ENCODE results near the gene PRR5.
A peak's percentile ranks its signal among the peaks of the same experiment; 100 is the strongest.
"Not testable (repeated sequence)": the region's sequence is repeated elsewhere in the genome, so short reads cannot be mapped to it uniquely, and the experiment has no call there.

Gene PRR5

GRCh38 chr22:44673406-44673805 is 28.6 kb upstream of the PRR5 start:
- no peak for DNase-seq (ENCODE audit: low spot score)

- not testable (repeated sequence) for DNase-seq (ENCODE audit: low spot score)
These were observed 26.0 kb upstream of the PRR5 start for GRCh38 chr22:44676066-44676440.

- no peak for DNase-seq (ENCODE audit: low spot score)
These were observed 25.3 kb upstream of the PRR5 start for GRCh38 chr22:44676441-44677352.

GRCh38 chr22:44677353-44677840 is 24.6 kb upstream of the PRR5 start:
- DNase-seq (ENCODE audit: low spot score), result no peak

- no peak for DNase-seq (ENCODE audit: low spot score)
These were observed 24.0 kb upstream of the PRR5 start for GRCh38 chr22:44677871-44678555.

GRCh38 chr22:44678556-44679305 is 23.3 kb upstream of the PRR5 start:
- no peak for DNase-seq (ENCODE audit: low spot score)

GRCh38 chr22:44679306-44679647 is 22.7 kb upstream of the PRR5 start:
- not testable (repeated sequence) for DNase-seq (ENCODE audit: low spot score)

GRCh38 chr22:44680058-44680457 is 21.9 kb upstream of the PRR5 start:
- no peak for DNase-seq (ENCODE audit: low spot score)

GRCh38 chr22:44680481-44680894 is 21.5 kb upstream of the PRR5 start:
- no peak for DNase-seq (ENCODE audit: low spot score)

- DNase-seq (ENCODE audit: low spot score), result no peak
These were observed 19.3 kb upstream of the PRR5 start for GRCh38 chr22:44682556-44683168.

GRCh38 chr22:44683237-44683636 is 18.8 kb upstream of the PRR5 start:
- DNase-seq (ENCODE audit: low spot score), result no peak

GRCh38 chr22:44683881-44684280 is 18.1 kb upstream of the PRR5 start:
- no peak for DNase-seq (ENCODE audit: low spot score)

- DNase-seq (ENCODE audit: low spot score), result peak; percentile 57
These were observed 17.3 kb upstream of the PRR5 start for GRCh38 chr22:44684506-44685383.

GRCh38 chr22:44685384-44686056 is 16.5 kb upstream of the PRR5 start:
- DNase-seq (ENCODE audit: low spot score), result no peak

- DNase-seq (ENCODE audit: low spot score), result no peak
These were observed 15.0 kb upstream of the PRR5 start for GRCh38 chr22:44686873-44687600.

- no peak for DNase-seq (ENCODE audit: low spot score)
These were observed 12.8 kb upstream of the PRR5 start for GRCh38 chr22:44689173-44689572.

GRCh38 chr22:44689915-44690524 is 12.0 kb upstream of the PRR5 start:
- DNase-seq (ENCODE audit: low spot score), result no peak

GRCh38 chr22:44691796-44692661 is 10.0 kb upstream of the PRR5 start:
- DNase-seq (ENCODE audit: low spot score), result no peak
